Right atrium auricular region (tissue), 2 donors: ENCODE data around the gene SIPA1L3. TPM values are rescaled to one million over a fixed set of nuclear protein-coding genes. Genes with fewer than 3 reads are reported as not detected.

Experiments
- DNase-seq: peaks from one replicate; pipeline ENCODE4 v3.0.0-alpha.2; 2019; ENCODE audit warnings: low spot score
- H3K27ac ChIP-seq, 2 donors: fragments of 200-600 bp; sonication (generic); 1 replicate in 1 of 2; 2 replicates in 1 of 2; pipeline ENCODE4 v1.5.1; 2016 to 2019
- H3K27me3 ChIP-seq, 2 donors: fragments of 200-600 bp; sonication (generic); one replicate each; pipeline versions ENCODE4 v1.5.1 to v1.6.0; 2017 to 2019
- H3K36me3 ChIP-seq: fragments of 200-600 bp; sonication (generic); one replicate; pipeline ENCODE4 v1.5.1; 2016
- H3K4me1 ChIP-seq, 2 donors: fragments of 200-600 bp; sonication (generic); one replicate each; pipeline versions ENCODE4 v1.5.1 to v1.6.0; 2017 to 2019
- H3K4me3 ChIP-seq, 2 donors: fragments of 200-600 bp; sonication (generic); 1 replicate in 1 of 2; 2 replicates in 1 of 2; pipeline ENCODE4 v1.5.1; 2017 to 2019; ENCODE audit warnings: mild to moderate bottlenecking in 1 of 2, moderate library complexity in 1 of 2
- H3K9me3 ChIP-seq, 2 donors: fragments of 200-600 bp; sonication (generic); one replicate each; pipeline ENCODE4 v1.5.1; 2019
- CTCF ChIP-seq, 2 donors: fragments of 200-600 bp; sonication (generic); IDR thresholded peaks; one replicate each; pipeline ENCODE4 v1.5.1; 2019; ENCODE audit warnings: antibody characterized with exemption in 2 of 2
- total RNA-seq, 2 donors: library from RNA; depleted of rRNA; stranded (reverse); fragments of >200 nt; gene quantifications; one replicate each; pipeline ENCODE4 v1.1.0, GENCODE V29; 2016

SIPA1L3 gene
- total RNA-seq, 2 donors from 2014 or later: 10.7 to 19.6 TPM

GRCh38 chr19:37953171-37953917, 46.3 kb downstream of the SIPA1L3 start:
- H3K36me3 ChIP-seq: no peaks in the 10 kb centered on the region
- no peak overlapping the region for H3K4me3 ChIP-seq
- H3K9me3 ChIP-seq: no peaks in the 10 kb centered on the region
- no peaks in the 10 kb centered on the region for H3K27me3 ChIP-seq
- H3K4me1 ChIP-seq: no peaks in the 10 kb centered on the region
- no peak for DNase-seq
- no peak for TF ChIP-seq CTCF (IDR thresholded peaks at IDR 0.05)
- H3K27ac ChIP-seq: no peak overlapping the region

- Histone ChIP-seq H3K27ac (no peak overlapping the region), H3K27me3 (no peaks in the 10 kb centered on the region), H3K9me3 (no peaks in the 10 kb centered on the region), H3K4me3 (no peak overlapping the region), H3K4me1 (no peaks in the 10 kb centered on the region), H3K36me3 (no peaks in the 10 kb centered on the region)
- TF ChIP-seq CTCF (IDR thresholded peaks at IDR 0.05): no peak
- DNase-seq: no peak
Observed at GRCh38 chr19:37953918-37954303, 46.9 kb downstream of the SIPA1L3 start.

GRCh38 chr19:37954421-37954874, 47.4 kb downstream of the SIPA1L3 start:
- H3K36me3 ChIP-seq: no peaks in the 10 kb centered on the region
- no peak overlapping the region for H3K4me3 ChIP-seq
- peaks cover 0 to 4% of the 10 kb centered on the region in 2 donors for H3K4me1 ChIP-seq
- no peak overlapping the region for H3K27ac ChIP-seq
- no peak for TF ChIP-seq CTCF (IDR thresholded peaks at IDR 0.05)
- H3K27me3 ChIP-seq: no peaks in the 10 kb centered on the region
- DNase-seq: no peak
- H3K9me3 ChIP-seq: no peaks in the 10 kb centered on the region

- DNase-seq: no peak
Observed at GRCh38 chr19:37955986-37956385, 49.0 kb downstream of the SIPA1L3 start.

GRCh38 chr19:37957176-37957575, 50.2 kb downstream of the SIPA1L3 start:
- peaks cover 0 to 10% of the 10 kb centered on the region in 2 donors for H3K4me1 ChIP-seq
- TF ChIP-seq CTCF (IDR thresholded peaks at IDR 0.05): no peak
- no peak for DNase-seq

More at GRCh38 chr19:37955986-37956385, 49.0 kb downstream of the SIPA1L3 start:
- Histone ChIP-seq H3K9me3 (no peaks in the 10 kb centered on the region), H3K4me3 (no peak overlapping the region), H3K27me3 (no peaks in the 10 kb centered on the region), H3K36me3 (no peaks in the 10 kb centered on the region), H3K27ac (no peak overlapping the region), H3K4me1 (peaks cover 0 to 10% of the 10 kb centered on the region in 2 donors)
- no peak for TF ChIP-seq CTCF (IDR thresholded peaks at IDR 0.05)

More at GRCh38 chr19:37957176-37957575, 50.2 kb downstream of the SIPA1L3 start:
- Histone ChIP-seq H3K27me3 (no peaks in the 10 kb centered on the region), H3K4me3 (no peak overlapping the region), H3K27ac (no peak overlapping the region), H3K9me3 (no peaks in the 10 kb centered on the region), H3K36me3 (no peaks in the 10 kb centered on the region)
